K562 (cell line): Measurements from ENCODE around the gene CDYL. TPM values are rescaled to one million over a fixed set of nuclear protein-coding genes. Genes with fewer than 3 reads are reported as not detected.

Experiments
- ATAC-seq: fragments of 200-7000 bp; cut with Tn5 transposase; 3 replicates; pipeline ENCODE4 v1.9.1; 2020; ENCODE audit warnings: moderate library complexity
- BruUV-seq: library from RNA; stranded (reverse); fragments of 400-500 nt; replicated peaks from 2 replicates; lab custom pipeline; 2021; lab: Mats Ljungman, UMichigan
- CTCF ChIA-PET: fragments of 300-600 bp; formaldehyde crosslinking; extraction: SDS; loops from one replicate; lab custom pipeline; 2021; ENCODE audit warnings: low intra/inter-chr PET ratio; lab: Yijun Ruan, JAX
- POLR2A ChIA-PET: fragments of 300-600, 350-650 bp; sonication (Branson Sonifier 250); formaldehyde crosslinking; extraction: SDS; loops from one replicate; lab custom pipeline; 2021; ENCODE audit warnings: antibody characterized with exemption, inconsistent platforms; lab: Yijun Ruan, JAX
- DNase-seq, 4 experiments: peaks; one replicate each; pipeline versions ENCODE4 v3.0.0 to v3.0.0-alpha.2; 2011 to 2018; ENCODE audit warnings: low spot score in 3 of 4, mixed read lengths in 3 of 4; ENCODE audit errors: extremely low read depth in 1 of 4
- FAIRE-seq: peaks from 2 replicates; lab custom pipeline; 2011; peaks lifted over from hg19 to GRCh38; lab: Jason Lieb, UNC
- H2AFZ ChIP-seq: 2 replicates; pipeline ENCODE4 v1.6.0; 2011; ENCODE audit warnings: low read depth, low read length, control low read depth, inconsistent platforms
- H3K27ac ChIP-seq: fragments of 200-600 bp; 3 replicates; pipeline ENCODE4 v1.8.0; 2011; ENCODE audit warnings: low read depth, mild to moderate bottlenecking, control low read depth, inconsistent platforms, low read length, moderate library complexity, mixed read lengths; ENCODE audit errors: extremely low read depth
- H3K27me3 ChIP-seq, 2 experiments: fragments of 300-600 bp in 1 of 2; 2 replicates in 1 of 2; 3 replicates in 1 of 2; pipeline versions ENCODE4 v1.6.0 to v1.8.0; 2011; ENCODE audit warnings: inconsistent platforms in 2 of 2, low read length in 2 of 2, mild to moderate bottlenecking in 1 of 2, mixed read lengths in 1 of 2, moderate library complexity in 1 of 2; ENCODE audit not compliant: control insufficient read depth in 2 of 2, insufficient read depth in 2 of 2
- H3K36me3 ChIP-seq: fragments of 300-600 bp; 3 replicates; pipeline ENCODE4 v1.8.0; 2011; ENCODE audit warnings: mild to moderate bottlenecking, low read length, inconsistent platforms; ENCODE audit not compliant: control insufficient read depth, insufficient read depth
- H3K4me1 ChIP-seq, 2 experiments: fragments of 200-600 bp in 1 of 2; replicated peaks in 1 of 2; 2 replicates in 1 of 2; 3 replicates in 1 of 2; pipeline versions ENCODE4 v1.5.1 to v1.8.0; 2011; ENCODE audit warnings: inconsistent platforms in 2 of 2, low read length in 2 of 2, mild to moderate bottlenecking in 1 of 2, mixed read lengths in 1 of 2, moderate library complexity in 1 of 2; ENCODE audit not compliant: control insufficient read depth in 2 of 2, insufficient read depth in 2 of 2
- H3K4me2 ChIP-seq: 2 replicates; pipeline ENCODE4 v1.6.1; 2011; ENCODE audit warnings: low read length, control low read depth, inconsistent platforms, mixed read lengths; ENCODE audit not compliant: insufficient read depth
- H3K4me3 ChIP-seq: fragments of 200-600 bp; sonication (generic), shearing (Covaris generic); 2 replicates; pipeline ENCODE4 v1.5.1; 2016; ENCODE audit warnings: control low read depth, inconsistent platforms
- H3K79me2 ChIP-seq: fragments of 200-600 bp; 3 replicates; pipeline ENCODE4 v1.8.0; 2011; ENCODE audit warnings: low read length, inconsistent platforms; ENCODE audit not compliant: control insufficient read depth, insufficient read depth
- H3K9ac ChIP-seq, 2 experiments: 2 replicates each; pipeline versions ENCODE4 v1.6.0 to v1.6.1; 2011; ENCODE audit warnings: low read depth in 2 of 2, low read length in 2 of 2, control low read depth in 1 of 2, inconsistent platforms in 1 of 2, mild to moderate bottlenecking in 1 of 2, mixed read lengths in 1 of 2; ENCODE audit not compliant: insufficient read depth in 1 of 2
- H3K9me1 ChIP-seq: one replicate; pipeline ENCODE4 v1.6.0; 2011; ENCODE audit warnings: inconsistent platforms, mild to moderate bottlenecking, low read length, moderate library complexity; ENCODE audit not compliant: control insufficient read depth, insufficient read depth
- H3K9me3 ChIP-seq: replicated peaks from 2 replicates; pipeline ENCODE4 v1.5.1; 2011; ENCODE audit warnings: low read depth, low read length, inconsistent platforms; ENCODE audit not compliant: control insufficient read depth, insufficient read depth
- H4K20me1 ChIP-seq: replicated peaks from 2 replicates; pipeline ENCODE4 v1.6.1; 2011; ENCODE audit warnings: low read length, inconsistent platforms, mixed read lengths; ENCODE audit not compliant: control insufficient read depth, insufficient read depth
- ATF6 ChIP-seq: sonication (generic); formaldehyde crosslinking; IDR thresholded peaks from 2 replicates; pipeline ENCODE4 v1.4.0; 2020; ENCODE audit warnings: mild to moderate bottlenecking, missing genetic modification reagents
- CEBPB ChIP-seq: fragments of 450-650 bp; IDR thresholded peaks from 2 replicates; pipeline ENCODE4 v1.6.1; 2016; ENCODE audit warnings: missing genetic modification characterization, missing compliant biosample characterization
- CHCHD3 ChIP-seq: fragments of 250-450 bp; sonication (Bioruptor Pico); IDR thresholded peaks from 2 replicates; pipeline ENCODE4 v2.1.2; 2022; ENCODE audit warnings: mild to moderate bottlenecking
- MNT ChIP-seq, 2 experiments: fragments of 450-650 bp; conservative IDR thresholded peaks; 2 replicates each; pipeline ENCODE4 v1.6.1; 2017; ENCODE audit warnings: mild to moderate bottlenecking in 2 of 2, moderate library complexity in 2 of 2
- NFE2 ChIP-seq: IDR thresholded peaks from 2 replicates; pipeline ENCODE4 v1.6.1; 2014; ENCODE audit warnings: antibody characterized with exemption, low read depth
- NFIX ChIP-seq: fragments of 250-450 bp; sonication (Bioruptor Pico); IDR thresholded peaks from 2 replicates; pipeline ENCODE4 v1.4.0; 2020; ENCODE audit warnings: low read depth, mild to moderate bottlenecking, moderate library complexity
- RAD21 ChIP-seq, 2 experiments: fragments of 250-450 bp in 1 of 2; fragments of 450-650 bp in 1 of 2; sonication (Bioruptor Pico) in 1 of 2; formaldehyde crosslinking in 1 of 2; IDR thresholded peaks in 1 of 2; conservative IDR thresholded peaks in 1 of 2; 2 replicates each; pipeline versions ENCODE4 v1.4.0 to v1.8.0; 2020 to 2022; ENCODE audit warnings: mild to moderate bottlenecking in 2 of 2, moderate library complexity in 1 of 2
- SMARCA5 ChIP-seq: fragments of 450-650 bp; IDR thresholded peaks from 2 replicates; pipeline ENCODE4 v1.6.1; 2016
- THRB ChIP-seq: fragments of 450-650 bp; formaldehyde crosslinking; conservative IDR thresholded peaks from 2 replicates; pipeline ENCODE4 v1.4.0; 2022; ENCODE audit warnings: mild to moderate bottlenecking, missing genetic modification characterization
- USF1 ChIP-seq: sonication (generic); formaldehyde crosslinking; IDR thresholded peaks from 2 replicates; pipeline ENCODE4 v1.9.0; 2022; ENCODE audit warnings: mild to moderate bottlenecking, missing genetic modification reagents
- ZEB2 ChIP-seq: fragments of 450-650 bp; IDR thresholded peaks from 2 replicates; pipeline ENCODE4 v1.6.1; 2016
- ZFP30 ChIP-seq: fragments of 250-450 bp; sonication (Bioruptor Pico); IDR thresholded peaks from 2 replicates; pipeline ENCODE4 v1.8.0; 2022; ENCODE audit warnings: moderate library complexity, mild to moderate bottlenecking, inconsistent platforms, borderline replicate concordance
- ZNF174 ChIP-seq: fragments of 250-450 bp; sonication (Bioruptor Pico); IDR thresholded peaks from 2 replicates; pipeline ENCODE4 v1.4.0; 2020; ENCODE audit warnings: mild to moderate bottlenecking
- WGBS: fragments of 100-300 bp; shearing (Covaris generic); methylation state at CpG from one replicate; pipeline ENCODE4 v1.1.6; 2016; ENCODE audit warnings: low coverage, mixed read lengths; ENCODE audit not compliant: insufficient coverage; ENCODE audit errors: missing lambda C conversion rate; 5-methylcytosine and 5-hydroxymethylcytosine counted together
- in situ Hi-C: fragments of 300-500 bp; cut with MboI; formaldehyde crosslinking; loops from 4 replicates; pipeline ENCODE4 v1.15.0; 2018; ENCODE audit warnings: inconsistent platforms, mixed read lengths
- intact Hi-C: fragments of 100-400 bp; cut with micrococcal nuclease; formaldehyde crosslinking; loops from 2 replicates; pipeline ENCODE4 v1.14.2; 2022
- polyA plus RNA-seq, 8 experiments: library from polyadenylated mRNA; depleted of rRNA in 4 of 8; stranded (reverse) in 5 of 8; unstranded in 3 of 8; fragments of >200 nt; fragmentation: Nextera tagmentation in 2 of 8; fragmentation: Illumina TruSeq in 1 of 8; extraction: Ambion mirVana in 2 of 8; extraction: Trizol in 1 of 8; gene quantifications; 2 replicates each; pipeline versions ENCODE4 v1.2.1 to v1.2.3, GENCODE V29; 2011 to 2014; ENCODE audit warnings: inconsistent platforms in 1 of 8, missing spikeins in 1 of 8
- total RNA-seq, 7 experiments: library from RNA; depleted of rRNA in 6 of 7; stranded (reverse); fragments of >200 nt in 6 of 7; fragmentation: Illumina TruSeq in 2 of 7; extraction: Trizol in 2 of 7; gene quantifications; 2 replicates each; pipeline versions ENCODE4 v1.2.1 to v1.2.3, GENCODE V29; 2011 to 2021; ENCODE audit warnings: low replicate concordance in 1 of 7

The CDYL gene
- total and polyA plus RNA-seq, 9 of the 15 experiments (the other 6 are each of a cell fraction or from before 2014, with no cell fraction given), result 8.1 to 45.8 (median 40.8) TPM

- Histone ChIP-seq H3K4me3 (no peak overlapping the region), H2AFZ (no peak overlapping the region), H3K4me2 (no peak overlapping the region), H3K9ac (no peak overlapping the region), H3K4me1 (peaks cover 0 to 9% of the 10 kb centered on the region in 2 experiments; a peak in 3 of 5 replicates), H4K20me1 (peaks cover 21% of the 10 kb centered on the region), H3K9me1 (peaks cover 4% of the 10 kb centered on the region), H3K9me3 (no peaks in the 10 kb centered on the region), H3K27ac (no peak overlapping the region), H3K79me2 (peaks cover 37% of the 10 kb centered on the region; the same call in 2 of the 3 replicates), H3K36me3 (peaks cover 25% of the 10 kb centered on the region), H3K27me3 (no peaks in the 10 kb centered on the region)
- in situ Hi-C loops (no loop called here), intact Hi-C loops (no loop called here)
- no TSS peak for BruUV-seq
- DNase-seq, result no peak
- WGBS, result 75% methylated on average over 12 of the region's 12 CpGs
- POLR2A ChIA-PET, result interaction anchor here (0.9 kb wide), 1 partner anchor 10 kb away, joined by 3 read pairs; no protein-coding TSS in a partner anchor
- CTCF ChIA-PET, result no interaction called here
- TF ChIP-seq ZFP30 (CRISPR knock-in tag), result no peak
- no peak for TF ChIP-seq USF1 (CRISPR knock-in tag)
- TF ChIP-seq ZEB2, result no peak
- no peak for TF ChIP-seq THRB
- TF ChIP-seq RAD21 (CRISPR knock-in tag; conservative IDR thresholded peaks at IDR 0.05 in 1 of 2, IDR thresholded peaks at IDR 0.05 in 1 of 2), result no peak
- no peak for TF ChIP-seq NFIX (CRISPR knock-in tag)
- no peak for TF ChIP-seq SMARCA5
- TF ChIP-seq CEBPB (tag), result no peak
- no peak for TF ChIP-seq NFE2
- no peak for TF ChIP-seq ATF6 (CRISPR knock-in tag)
- TF ChIP-seq CHCHD3 (CRISPR knock-in tag), result no peak
- TF ChIP-seq ZNF174 (CRISPR knock-in tag), result no peak
- no peak for TF ChIP-seq MNT (conservative IDR thresholded peaks at IDR 0.05)
- no peak for FAIRE-seq
- no peak for ATAC-seq
These were observed 127.7 kb downstream of the CDYL start for GRCh38 chr6:4903751-4904370.
